ENCODE data around the gene POLN.

- TF ChIP-seq CTCF (IDR thresholded peaks at IDR 0.05) (no peak), POLR2A (IDR thresholded peaks at IDR 0.05) (no peak)
Measured at GRCh38 chr4:2078584-2078983, 163.3 kb downstream of the POLN start.
